Measurements from ENCODE around the gene CACNA1B.

CACNA1B gene

DNA sequence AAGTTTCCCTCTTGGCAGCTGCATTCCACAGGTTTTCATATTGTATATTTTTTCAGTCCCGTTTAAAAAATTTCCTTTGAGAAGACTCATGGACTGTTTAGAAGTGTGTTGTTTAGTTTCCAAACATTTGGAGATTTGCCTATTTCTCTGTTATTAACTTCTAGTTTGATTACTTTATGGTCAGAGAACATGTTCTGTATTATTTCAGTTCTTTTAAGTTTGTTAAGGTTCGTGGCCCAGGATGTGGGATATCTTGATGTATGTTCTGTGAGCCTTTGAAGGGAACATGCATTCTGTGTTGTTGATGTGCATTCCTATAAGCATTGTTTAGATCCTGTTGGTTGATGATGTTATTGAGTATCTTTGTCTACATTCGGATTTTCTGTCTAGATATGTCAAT, 153.6 kb downstream of the CACNA1B start:
- DNase-seq (ENCODE audit: extremely low spot score): no peak
- POLR2A ChIA-PET: no interaction called here
- TF ChIP-seq FOXA1 (IDR thresholded peaks at IDR 0.05) (no peak), ELF4 (IDR thresholded peaks at IDR 0.05) (no peak), LEF1 (IDR thresholded peaks at IDR 0.05; ENCODE audit: borderline replicate concordance) (no peak), BHLHE40 (IDR thresholded peaks at IDR 0.05; ENCODE audit: borderline replicate concordance) (no peak), CTBP1 (IDR thresholded peaks at IDR 0.05; ENCODE audit: borderline replicate concordance) (no peak), FOXK2 (IDR thresholded peaks at IDR 0.05) (no peak), SP1 (IDR thresholded peaks at IDR 0.05) (no peak), SUZ12 (IDR thresholded peaks at IDR 0.05) (no peak), ARNT (IDR thresholded peaks at IDR 0.05) (no peak), HDGF (IDR thresholded peaks at IDR 0.05; ENCODE audit: borderline replicate concordance) (no peak), TARDBP (IDR thresholded peaks at IDR 0.05) (no peak), L3MBTL2 (conservative IDR thresholded peaks at IDR 0.05) (no peak), FOXM1 (IDR thresholded peaks at IDR 0.05; ENCODE audit: borderline replicate concordance) (no peak), NFRKB (IDR thresholded peaks at IDR 0.05) (no peak)
- TF ChIP-seq, protein P1, sequence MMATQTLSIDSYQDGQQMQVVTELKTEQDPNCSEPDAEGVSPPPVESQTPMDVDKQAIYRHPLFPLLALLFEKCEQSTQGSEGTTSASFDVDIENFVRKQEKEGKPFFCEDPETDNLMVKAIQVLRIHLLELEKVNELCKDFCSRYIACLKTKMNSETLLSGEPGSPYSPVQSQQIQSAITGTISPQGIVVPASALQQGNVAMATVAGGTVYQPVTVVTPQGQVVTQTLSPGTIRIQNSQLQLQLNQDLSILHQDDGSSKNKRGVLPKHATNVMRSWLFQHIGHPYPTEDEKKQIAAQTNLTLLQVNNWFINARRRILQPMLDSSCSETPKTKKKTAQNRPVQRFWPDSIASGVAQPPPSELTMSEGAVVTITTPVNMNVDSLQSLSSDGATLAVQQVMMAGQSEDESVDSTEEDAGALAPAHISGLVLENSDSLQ (IDR thresholded peaks at IDR 0.05): no peak
- CTCF ChIA-PET: no interaction called here

DNA sequence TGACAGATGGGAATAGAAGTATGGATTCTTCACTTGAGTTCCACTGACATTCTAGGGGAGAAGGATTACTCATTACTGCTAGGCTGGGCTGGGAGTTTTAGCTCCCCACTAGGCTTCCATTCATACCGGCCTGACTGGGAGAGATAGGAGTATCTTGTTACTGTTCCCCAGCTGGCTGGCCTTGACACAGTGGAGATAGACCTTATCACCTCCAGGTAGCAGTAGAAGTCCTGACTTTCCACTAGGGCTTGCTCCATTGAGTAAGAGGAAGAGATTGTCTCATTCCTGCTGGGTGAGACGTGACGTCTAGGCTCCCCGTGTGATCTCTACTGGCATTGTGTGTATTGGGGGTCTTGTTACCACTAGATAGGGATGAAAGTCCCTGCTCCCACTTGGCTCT, 156.4 kb downstream of the CACNA1B start:
- POLR2A ChIA-PET: no interaction called here
- TF ChIP-seq NFRKB (IDR thresholded peaks at IDR 0.05): no peak
- no peak for TF ChIP-seq ARNT (IDR thresholded peaks at IDR 0.05)
- no peak for TF ChIP-seq CTBP1 (IDR thresholded peaks at IDR 0.05; ENCODE audit: borderline replicate concordance)
- no peak for TF ChIP-seq BHLHE40 (IDR thresholded peaks at IDR 0.05; ENCODE audit: borderline replicate concordance)
- no peak for TF ChIP-seq SUZ12 (IDR thresholded peaks at IDR 0.05)
- TF ChIP-seq SP1 (IDR thresholded peaks at IDR 0.05): no peak
- TF ChIP-seq ZNF384 (IDR thresholded peaks at IDR 0.05): no peak
- TF ChIP-seq FOXM1 (IDR thresholded peaks at IDR 0.05; ENCODE audit: borderline replicate concordance): no peak
- no peak for TF ChIP-seq FOXA1 (IDR thresholded peaks at IDR 0.05)
- no peak for TF ChIP-seq LEF1 (IDR thresholded peaks at IDR 0.05; ENCODE audit: borderline replicate concordance)
- TF ChIP-seq HDGF (IDR thresholded peaks at IDR 0.05; ENCODE audit: borderline replicate concordance): no peak
- TF ChIP-seq ELF4 (IDR thresholded peaks at IDR 0.05): no peak
- CTCF ChIA-PET: no interaction called here
- no peak for DNase-seq (ENCODE audit: extremely low spot score)

DNA sequence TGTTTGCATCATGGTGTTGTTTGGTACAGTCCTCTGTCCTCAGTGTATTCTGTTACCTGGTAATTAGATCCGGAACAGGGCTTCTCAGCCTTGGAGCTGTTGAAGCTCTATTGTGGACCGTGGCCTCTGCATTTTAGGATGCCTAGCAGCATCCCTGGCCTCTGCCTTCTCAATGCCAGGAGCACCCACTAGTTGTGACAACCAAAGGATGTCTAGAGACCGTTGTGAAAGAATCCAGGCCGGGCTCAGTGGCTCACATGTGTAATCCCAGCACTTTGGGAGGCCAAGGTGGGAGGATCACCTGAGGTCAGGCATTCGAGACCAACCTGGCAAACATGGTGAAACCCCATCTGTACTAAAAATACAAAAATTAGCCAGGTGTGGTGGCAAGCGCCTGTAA, 159.6 kb downstream of the CACNA1B start:
- TF ChIP-seq, protein P1 (IDR thresholded peaks at IDR 0.05): no peak
- no peak for TF ChIP-seq BHLHE40 (IDR thresholded peaks at IDR 0.05; ENCODE audit: borderline replicate concordance)
- DNase-seq (ENCODE audit: extremely low spot score): no peak
- CTCF ChIA-PET: no interaction called here
- POLR2A ChIA-PET: no interaction called here

DNA sequence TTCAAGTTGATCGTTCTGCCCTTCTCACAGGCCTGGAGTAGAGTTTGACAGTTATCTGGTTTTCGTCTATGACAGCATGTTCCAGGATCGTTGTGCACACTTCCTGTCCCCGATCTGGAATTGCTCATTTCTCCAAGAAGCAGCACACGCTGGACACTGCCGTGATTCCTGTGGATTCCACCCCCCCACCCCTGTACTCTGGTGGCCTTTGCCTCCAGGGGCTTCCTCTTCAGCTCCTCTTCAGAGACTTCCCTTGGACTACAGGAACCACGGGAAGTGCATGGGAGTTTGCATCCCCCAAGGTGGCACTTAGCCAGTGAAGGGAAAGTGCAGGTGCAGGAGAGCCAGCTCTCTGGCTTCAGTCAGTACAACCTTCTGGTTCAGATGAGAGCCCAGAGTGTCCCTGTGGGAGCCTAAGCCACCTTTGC, 160.7 kb downstream of the CACNA1B start:
- TF ChIP-seq ARNT (IDR thresholded peaks at IDR 0.05) (no peak), L3MBTL2 (conservative IDR thresholded peaks at IDR 0.05) (no peak), FOXA1 (IDR thresholded peaks at IDR 0.05) (no peak), FOXM1 (IDR thresholded peaks at IDR 0.05; ENCODE audit: borderline replicate concordance) (no peak), BHLHE40 (IDR thresholded peaks at IDR 0.05; ENCODE audit: borderline replicate concordance) (no peak), CTBP1 (IDR thresholded peaks at IDR 0.05; ENCODE audit: borderline replicate concordance) (no peak), ELF4 (IDR thresholded peaks at IDR 0.05) (no peak)
- DNase-seq (ENCODE audit: extremely low spot score): no peak
- POLR2A ChIA-PET: no interaction called here
- CTCF ChIA-PET: no interaction called here

DNA sequence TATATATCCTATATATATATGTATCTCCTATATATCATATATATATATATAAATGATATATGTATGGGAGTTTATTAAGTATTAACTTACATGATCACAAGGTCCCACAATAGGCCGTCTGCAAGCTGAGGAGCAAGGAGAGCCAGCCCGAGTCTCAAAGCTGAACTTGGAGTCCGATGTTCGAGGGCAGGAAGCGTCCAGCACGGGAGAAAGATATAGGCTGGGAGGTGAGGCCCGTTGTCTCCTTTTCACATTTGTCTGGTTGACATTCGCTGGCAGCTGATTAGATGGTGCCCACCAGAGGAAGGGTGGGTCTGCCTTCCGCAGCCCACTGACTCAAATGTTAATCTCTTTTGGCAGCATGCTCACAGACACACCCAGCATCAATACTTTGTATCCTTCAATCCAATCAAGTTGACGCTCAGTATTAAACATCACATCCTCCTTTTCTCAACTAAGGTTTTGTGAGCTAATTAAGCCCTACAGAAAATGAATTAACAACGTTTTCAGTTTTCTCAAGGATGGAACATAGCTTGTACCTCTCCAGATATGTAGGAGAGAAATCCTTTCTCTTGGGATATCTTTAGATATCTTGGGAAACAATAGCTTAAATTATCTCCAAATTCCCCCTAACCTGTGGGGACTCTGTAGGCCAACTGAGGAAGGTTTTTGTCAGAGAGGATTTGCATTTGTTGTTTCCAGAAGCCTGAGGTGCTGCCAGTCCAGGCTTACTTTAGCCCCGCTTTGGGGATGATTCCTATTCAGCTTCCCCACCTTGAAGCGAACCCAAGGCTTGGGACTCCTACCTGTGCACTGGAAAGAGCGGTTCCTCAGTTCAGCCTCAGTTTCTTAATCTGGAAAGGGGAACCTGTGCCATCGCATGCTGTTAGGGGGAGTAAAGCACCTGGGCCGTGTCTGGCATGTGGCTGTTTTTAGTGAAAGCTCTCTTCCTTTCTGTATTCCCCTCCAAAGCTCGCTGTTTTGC, 163.2 kb downstream of the CACNA1B start:
- CTCF ChIA-PET: no interaction called here

More for the DNA sequence above, 163.2 kb downstream of the CACNA1B start:
- TF ChIP-seq FOXM1 (IDR thresholded peaks at IDR 0.05; ENCODE audit: borderline replicate concordance) (no peak), L3MBTL2 (conservative IDR thresholded peaks at IDR 0.05) (no peak), HDGF (IDR thresholded peaks at IDR 0.05; ENCODE audit: borderline replicate concordance) (no peak), ELF4 (IDR thresholded peaks at IDR 0.05) (no peak), NFRKB (IDR thresholded peaks at IDR 0.05) (no peak), SP1 (IDR thresholded peaks at IDR 0.05) (no peak), TARDBP (IDR thresholded peaks at IDR 0.05) (no peak), ZNF384 (IDR thresholded peaks at IDR 0.05) (no peak), ARNT (IDR thresholded peaks at IDR 0.05) (no peak), BHLHE40 (IDR thresholded peaks at IDR 0.05; ENCODE audit: borderline replicate concordance) (no peak), FOXA1 (IDR thresholded peaks at IDR 0.05) (no peak), SUZ12 (IDR thresholded peaks at IDR 0.05) (no peak), CTBP1 (IDR thresholded peaks at IDR 0.05; ENCODE audit: borderline replicate concordance) (no peak), FOXK2 (IDR thresholded peaks at IDR 0.05) (no peak), LEF1 (IDR thresholded peaks at IDR 0.05; ENCODE audit: borderline replicate concordance) (no peak)
- TF ChIP-seq, protein P1 (IDR thresholded peaks at IDR 0.05): no peak
- no peak for DNase-seq (ENCODE audit: extremely low spot score)
- POLR2A ChIA-PET: no interaction called here

Measured in HEK293T (cell line).